VCaP (cell line): ENCODE results near the gene FAM180A.
A peak's percentile ranks its signal among the peaks of the same experiment; 100 is the strongest.

ENCODE experiments used
- H3K27ac ChIP-seq: fragments of 450-650 bp; 2 replicates; pipeline ENCODE4 v1.5.1; 2017
- TF ChIP-seq, protein P1 (sequence below): fragments of 450-650 bp; conservative IDR thresholded peaks from 2 replicates; pipeline ENCODE4 v1.5.1; 2017; ENCODE audit warnings: mild to moderate bottlenecking, moderate library complexity

Gene FAM180A

DNA sequence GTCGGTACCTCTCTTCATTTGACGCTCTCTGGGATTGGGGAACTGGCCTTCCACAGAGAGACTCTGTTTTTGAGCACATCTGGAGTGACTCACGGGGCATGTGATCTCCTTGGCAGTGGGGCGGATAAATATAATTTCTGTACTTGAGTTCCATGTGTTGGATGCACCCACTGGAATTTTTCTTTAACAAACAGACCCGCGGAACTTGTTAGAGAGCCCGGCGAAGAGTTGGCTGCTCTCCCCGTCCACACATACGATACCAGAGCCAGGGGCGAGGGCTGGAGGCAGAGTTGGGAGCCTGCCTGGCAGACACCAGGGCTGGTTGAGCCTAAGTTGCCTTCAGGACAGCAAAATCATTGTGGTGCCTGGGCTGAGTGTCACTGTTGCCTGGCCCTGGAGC is at the start of gene FAM180A:
Gene FAM180A (minus strand): TSS at position 44 of the 400 bp plus-strand sequence. CDS start 233 bp downstream, outside the sequence.
- TF ChIP-seq, protein P1, sequence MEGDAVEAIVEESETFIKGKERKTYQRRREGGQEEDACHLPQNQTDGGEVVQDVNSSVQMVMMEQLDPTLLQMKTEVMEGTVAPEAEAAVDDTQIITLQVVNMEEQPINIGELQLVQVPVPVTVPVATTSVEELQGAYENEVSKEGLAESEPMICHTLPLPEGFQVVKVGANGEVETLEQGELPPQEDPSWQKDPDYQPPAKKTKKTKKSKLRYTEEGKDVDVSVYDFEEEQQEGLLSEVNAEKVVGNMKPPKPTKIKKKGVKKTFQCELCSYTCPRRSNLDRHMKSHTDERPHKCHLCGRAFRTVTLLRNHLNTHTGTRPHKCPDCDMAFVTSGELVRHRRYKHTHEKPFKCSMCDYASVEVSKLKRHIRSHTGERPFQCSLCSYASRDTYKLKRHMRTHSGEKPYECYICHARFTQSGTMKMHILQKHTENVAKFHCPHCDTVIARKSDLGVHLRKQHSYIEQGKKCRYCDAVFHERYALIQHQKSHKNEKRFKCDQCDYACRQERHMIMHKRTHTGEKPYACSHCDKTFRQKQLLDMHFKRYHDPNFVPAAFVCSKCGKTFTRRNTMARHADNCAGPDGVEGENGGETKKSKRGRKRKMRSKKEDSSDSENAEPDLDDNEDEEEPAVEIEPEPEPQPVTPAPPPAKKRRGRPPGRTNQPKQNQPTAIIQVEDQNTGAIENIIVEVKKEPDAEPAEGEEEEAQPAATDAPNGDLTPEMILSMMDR, result no peak
- no peak within 1 kb of the TSS for H3K27ac ChIP-seq

DNA sequence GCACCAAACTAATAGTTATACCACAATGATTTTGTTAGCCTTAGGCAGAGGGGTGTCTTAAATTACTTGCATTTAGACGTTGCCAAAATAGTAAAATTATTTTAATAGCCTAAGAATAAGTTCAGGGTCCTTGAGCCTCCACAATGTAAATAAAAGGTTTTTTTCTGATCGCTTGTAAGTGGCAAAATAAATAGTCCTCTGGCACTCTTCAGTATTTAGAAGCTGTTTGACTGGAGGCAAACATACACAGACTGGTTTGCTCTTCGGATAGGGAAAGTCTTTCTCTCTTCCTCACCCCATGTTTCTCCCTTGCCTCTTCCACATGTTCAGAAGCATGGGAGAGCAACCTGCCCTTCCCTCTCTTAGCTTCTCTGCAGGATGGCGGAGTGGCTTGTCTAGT is 49.5 kb upstream of the FAM180A start:
- TF ChIP-seq, protein P1, result no peak

GRCh38 chr7:135795846-135796570 is 47.4 kb upstream of the FAM180A start:
- H3K27ac ChIP-seq, result no peak overlapping the region
- TF ChIP-seq, protein P1, result no peak

More for the DNA sequence above, 49.5 kb upstream of the FAM180A start:
- peak overlapping the region; percentile 55 for H3K27ac ChIP-seq

DNA sequence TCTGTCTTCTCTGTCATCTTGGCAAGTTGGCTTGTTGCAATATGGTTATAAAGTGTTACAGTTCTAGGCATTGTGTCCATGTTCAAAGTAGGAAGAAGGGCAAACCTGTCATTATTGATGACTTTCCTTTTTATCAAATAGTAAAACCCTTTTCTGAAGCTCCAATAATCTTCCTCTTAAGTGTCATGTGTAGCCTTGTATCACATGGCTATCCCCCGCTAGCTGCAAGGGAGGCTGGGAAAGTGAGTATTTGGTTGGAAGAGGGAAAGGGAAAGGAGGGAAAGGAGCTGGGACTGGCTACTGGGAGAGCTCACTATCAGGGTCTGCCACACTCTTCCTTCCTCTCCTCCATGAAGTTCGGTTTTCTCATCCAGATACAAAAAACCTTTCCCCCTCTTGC is 45.2 kb upstream of the FAM180A start:
- no peak overlapping the region for H3K27ac ChIP-seq
- TF ChIP-seq, protein P1, result no peak

- H3K27ac ChIP-seq, result no peak overlapping the region
- TF ChIP-seq, protein P1, result no peak
Observed at GRCh38 chr7:135792866-135793265, 44.3 kb upstream of the FAM180A start.

DNA sequence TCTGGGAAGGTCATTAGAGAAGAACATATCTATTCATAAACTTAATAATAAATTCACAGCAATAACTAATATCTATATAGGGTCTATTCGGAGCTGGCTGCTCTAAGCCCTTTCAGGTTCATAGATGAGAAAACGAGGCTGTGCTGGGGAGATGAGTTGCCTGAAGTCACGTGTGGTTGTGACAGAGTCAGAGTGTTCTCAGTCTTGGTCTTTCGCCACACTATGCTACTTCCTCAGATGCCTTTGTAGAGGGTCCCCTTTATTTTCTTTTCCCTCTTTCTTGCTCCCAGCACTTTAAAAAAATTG is 43.7 kb upstream of the FAM180A start:
- no peak overlapping the region for H3K27ac ChIP-seq
- TF ChIP-seq, protein P1, result no peak

- TF ChIP-seq, protein P1, result no peak
- H3K27ac ChIP-seq, result no peak overlapping the region
Observed at GRCh38 chr7:135791543-135792362, 43.1 kb upstream of the FAM180A start.
